GM18868 (cell line): ENCODE data around the gene TMEM231.
A peak's percentile ranks its signal among the peaks of the same experiment; 100 is the strongest.
"Not testable (repeated sequence)": the region's sequence is repeated elsewhere in the genome, so short reads cannot be mapped to it uniquely, and the experiment has no call there.

ENCODE experiments used
- ATAC-seq: cut with Tn5 transposase; IDR thresholded peaks from one replicate; pipeline ENCODE4 v1.9.1; 2021; ENCODE audit warnings: mild to moderate bottlenecking, moderate library complexity; ENCODE audit not compliant: unreplicated experiment

The TMEM231 gene

GRCh38 chr16:75567911-75568310, 11.9 kb upstream of the TMEM231 start:
- no peak for ATAC-seq

GRCh38 chr16:75566758-75567255, 10.8 kb upstream of the TMEM231 start:
- no peak for ATAC-seq

- ATAC-seq: peak; percentile 59
These were observed 10.1 kb upstream of the TMEM231 start, which contains the start of gene GABARAPL2 for GRCh38 chr16:75566040-75566757. TSS of gene GABARAPL2 (plus strand) at chr16:75566379. CDS start at chr16:75566487, 108 bp downstream.

- ATAC-seq: no peak
These were observed 9.6 kb upstream of the TMEM231 start for GRCh38 chr16:75565640-75566039.

GRCh38 chr16:75559564-75560372, 3.7 kb upstream of the TMEM231 start:
- ATAC-seq: no peak

GRCh38 chr16:75558846-75559401, 2.9 kb upstream of the TMEM231 start:
- no peak for ATAC-seq

- ATAC-seq: no peak
These were observed 439 bp upstream of the TMEM231 start for GRCh38 chr16:75556431-75556950.

- ATAC-seq: peak; percentile 16
These were observed 792 bp downstream of the TMEM231 start for GRCh38 chr16:75555213-75555706.

GRCh38 chr16:75552951-75553350, 3.1 kb downstream of the TMEM231 start:
- ATAC-seq: no peak

- ATAC-seq: peak; percentile 89
These were observed 5.8 kb downstream of the TMEM231 start for GRCh38 chr16:75550211-75550662.

- not testable (repeated sequence) for ATAC-seq
These were observed 7.6 kb downstream of the TMEM231 start for GRCh38 chr16:75548456-75548855.

- ATAC-seq: no peak
These were observed 9.8 kb downstream of the TMEM231 start for GRCh38 chr16:75546293-75546692.

GRCh38 chr16:75545879-75546278, 10.2 kb downstream of the TMEM231 start:
- not testable (repeated sequence) for ATAC-seq

GRCh38 chr16:75542462-75542861, 13.6 kb downstream of the TMEM231 start:
- ATAC-seq: not testable (repeated sequence)

- ATAC-seq: no peak
These were observed 14.8 kb downstream of the TMEM231 start for GRCh38 chr16:75541236-75541635.

GRCh38 chr16:75538882-75539565, 17.0 kb downstream of the TMEM231 start:
- not testable (repeated sequence) for ATAC-seq

GRCh38 chr16:75537776-75538175, 18.3 kb downstream of the TMEM231 start:
- ATAC-seq: no peak

GRCh38 chr16:75535901-75536300, 20.2 kb downstream of the TMEM231 start, which contains the start of gene CHST5:
TSS of gene CHST5 (minus strand) at chr16:75536108. CDS start at chr16:75530384, 5,724 bp downstream.
- ATAC-seq: no peak

- no peak for ATAC-seq
These were observed 20.7 kb downstream of the TMEM231 start for GRCh38 chr16:75535211-75535843.
